Neural cell (in vitro differentiated cells): Measurements from ENCODE around the gene RIC1. TPM values are rescaled to one million over a fixed set of nuclear protein-coding genes. Genes with fewer than 3 reads are reported as not detected.

ENCODE experiments used
- H2AFZ ChIP-seq: fragments of 200-600, 300-800 bp; sonication (generic), shearing (Covaris generic); 2 replicates; pipeline ENCODE4 v1.6.0; 2014; ENCODE audit warnings: low read depth, mild to moderate bottlenecking, antibody characterized with exemption, low read length, moderate library complexity
- H3F3A ChIP-seq: fragments of 200-600 bp; shearing (Covaris generic); 2 replicates; pipeline ENCODE4 v1.6.1; 2016; ENCODE audit warnings: mild to moderate bottlenecking, moderate library complexity, mixed read lengths, antibody characterized with exemption, low read length; ENCODE audit not compliant: insufficient read depth, poor library complexity, severe bottlenecking
- H3K27ac ChIP-seq: fragments of 200-600, 300-800 bp; sonication (generic), shearing (Covaris generic); 2 replicates; pipeline ENCODE4 v1.5.1; 2014; ENCODE audit warnings: mild to moderate bottlenecking, low read length, moderate library complexity
- H3K27me3 ChIP-seq: fragments of 300-800, 200-600 bp; sonication (generic), shearing (Covaris generic); 2 replicates; pipeline ENCODE4 v1.6.0; 2014; ENCODE audit warnings: mild to moderate bottlenecking, low read depth, low read length, moderate library complexity; ENCODE audit not compliant: insufficient read depth
- H3K36me3 ChIP-seq: fragments of 300-800, 200-600 bp; sonication (generic), shearing (Covaris generic); 2 replicates; pipeline ENCODE4 v1.5.1; 2014; ENCODE audit warnings: mild to moderate bottlenecking, antibody characterized with exemption, low read length, moderate library complexity; ENCODE audit not compliant: insufficient read depth
- H3K4me2 ChIP-seq: fragments of 300-800, 200-600 bp; sonication (generic), shearing (Covaris generic); 2 replicates; pipeline ENCODE4 v1.6.0; 2014; ENCODE audit warnings: mild to moderate bottlenecking, low read length
- H3K4me3 ChIP-seq: fragments of 300-800, 200-600 bp; sonication (generic), shearing (Covaris generic); 2 replicates; pipeline ENCODE4 v1.5.1; 2014; ENCODE audit warnings: mild to moderate bottlenecking, low read length, moderate library complexity
- H3K79me2 ChIP-seq: fragments of 200-600 bp; shearing (Covaris generic); replicated peaks from 2 replicates; pipeline ENCODE4 v1.6.0; 2014; ENCODE audit warnings: mild to moderate bottlenecking, low read length, moderate library complexity; ENCODE audit not compliant: insufficient read depth
- H3K9ac ChIP-seq: fragments of 300-800, 200-600 bp; sonication (generic), shearing (Covaris generic); 2 replicates; pipeline ENCODE4 v1.6.1; 2016; ENCODE audit warnings: mild to moderate bottlenecking, low read length, mixed read lengths
- H3K9me2 ChIP-seq: fragments of 200-600 bp; shearing (Covaris generic); 2 replicates; pipeline ENCODE4 v1.6.1; 2016; ENCODE audit warnings: mild to moderate bottlenecking, low read length, mixed read lengths; ENCODE audit not compliant: insufficient read depth
- H3K9me3 ChIP-seq: fragments of 200-600, 300-800 bp; sonication (generic), shearing (Covaris generic); 2 replicates; pipeline ENCODE4 v1.6.1; 2016; ENCODE audit warnings: mild to moderate bottlenecking, mixed run types, low read length, moderate library complexity, mixed read lengths
- H4K20me1 ChIP-seq: fragments of 200-600 bp; shearing (Covaris generic); 2 replicates; pipeline ENCODE4 v1.6.1; 2016; ENCODE audit warnings: mild to moderate bottlenecking, mixed run types; ENCODE audit not compliant: insufficient read depth
- CTCF ChIP-seq: fragments of 450-650 bp; IDR thresholded peaks from 2 replicates; pipeline ENCODE4 v1.5.1; 2014; ENCODE audit warnings: antibody characterized with exemption, mild to moderate bottlenecking, moderate library complexity; ENCODE audit not compliant: poor library complexity, severe bottlenecking
- EP300 ChIP-seq: fragments of 450-650 bp; conservative IDR thresholded peaks from 2 replicates; pipeline ENCODE4 v1.6.1; 2014; ENCODE audit warnings: antibody characterized with exemption, mild to moderate bottlenecking, moderate library complexity; ENCODE audit not compliant: poor library complexity, severe bottlenecking
- EZH2 ChIP-seq: fragments of 200-600, 300-800 bp; shearing (Covaris generic), sonication (generic); IDR thresholded peaks from 2 replicates; pipeline ENCODE4 v1.6.1; 2014; ENCODE audit warnings: antibody characterized with exemption, low read length, borderline replicate concordance, mild to moderate bottlenecking; ENCODE audit not compliant: insufficient read depth, poor library complexity, severe bottlenecking
- MXI1 ChIP-seq: fragments of 450-650 bp; conservative IDR thresholded peaks from 2 replicates; pipeline ENCODE4 v1.6.1; 2014; ENCODE audit warnings: antibody characterized with exemption, mild to moderate bottlenecking; ENCODE audit not compliant: poor library complexity, severe bottlenecking
- POLR2AphosphoS5 ChIP-seq: IDR thresholded peaks from 2 replicates; pipeline ENCODE4 v1.6.1; 2012
- RAD21 ChIP-seq: fragments of 450-650 bp; conservative IDR thresholded peaks from 2 replicates; pipeline ENCODE4 v1.6.1; 2014; ENCODE audit warnings: antibody characterized with exemption, mild to moderate bottlenecking, moderate library complexity
- REST ChIP-seq: IDR thresholded peaks from 2 replicates; pipeline ENCODE4 v1.6.1; 2012; ENCODE audit warnings: borderline replicate concordance
- SMC3 ChIP-seq: fragments of 450-650 bp; conservative IDR thresholded peaks from 2 replicates; pipeline ENCODE4 v1.6.1; 2014; ENCODE audit warnings: antibody characterized with exemption, mild to moderate bottlenecking, moderate library complexity; ENCODE audit not compliant: poor library complexity
- TAF1 ChIP-seq: IDR thresholded peaks from 2 replicates; pipeline ENCODE4 v1.6.1; 2012; ENCODE audit warnings: low read depth
- polyA plus RNA-seq: library from polyadenylated mRNA; depleted of rRNA; stranded (reverse); fragments of >200 nt; gene quantifications from 2 replicates; pipeline ENCODE4 v1.2.3, GENCODE V29; 2014

Gene RIC1
- polyA plus RNA-seq, 1 donor from 2014 or later, result 9.9 TPM

- H3K9me2 ChIP-seq, result no peaks in the 10 kb centered on the region
- H3K4me3 ChIP-seq, result no peak overlapping the region
- no peak overlapping the region for H3K9ac ChIP-seq
- no peak overlapping the region for H2AFZ ChIP-seq
- H3F3A ChIP-seq, result no peaks in the 10 kb centered on the region
- H3K79me2 ChIP-seq, result no peaks in the 10 kb centered on the region
- no peak overlapping the region for H3K4me2 ChIP-seq
- H3K36me3 ChIP-seq, result peaks cover 3% of the 10 kb centered on the region
- H4K20me1 ChIP-seq, result no peaks in the 10 kb centered on the region
- H3K27me3 ChIP-seq, result no peaks in the 10 kb centered on the region
- no peak for TF ChIP-seq MXI1
- TF ChIP-seq EZH2, result no peak
- TF ChIP-seq CTCF, result no peak
- TF ChIP-seq POLR2AphosphoS5, result no peak
- no peak overlapping the region for H3K27ac ChIP-seq
- no peaks in the 10 kb centered on the region for H3K9me3 ChIP-seq
Measured at GRCh38 chr9:5813824-5814223, 184.9 kb downstream of the RIC1 start.

- Histone ChIP-seq H3K9me2 (no peaks in the 10 kb centered on the region), H3K4me3 (no peak overlapping the region), H3K27ac (no peak overlapping the region), H3K27me3 (no peaks in the 10 kb centered on the region), H2AFZ (no peak overlapping the region), H3K4me2 (no peak overlapping the region), H3K9me3 (no peaks in the 10 kb centered on the region), H3K79me2 (no peaks in the 10 kb centered on the region), H3K9ac (no peak overlapping the region), H3F3A (no peaks in the 10 kb centered on the region), H4K20me1 (no peaks in the 10 kb centered on the region), H3K36me3 (no peaks in the 10 kb centered on the region)
- no peak for TF ChIP-seq MXI1
- TF ChIP-seq EP300, result no peak
- no peak for TF ChIP-seq SMC3
- TF ChIP-seq TAF1, result no peak
- no peak for TF ChIP-seq REST
- no peak for TF ChIP-seq EZH2
- no peak for TF ChIP-seq RAD21
- no peak for TF ChIP-seq POLR2AphosphoS5
- TF ChIP-seq CTCF, result no peak
Measured at GRCh38 chr9:5815461-5815860, 186.6 kb downstream of the RIC1 start.
